HCT116 (cell line): ENCODE data around the gene STK40.

Experiments used
- YY1 ChIP-seq: IDR thresholded peaks from 2 replicates; pipeline ENCODE4 v1.6.1; 2011; ENCODE audit warnings: low read length, low read depth, moderate library complexity, mild to moderate bottlenecking; ENCODE audit not compliant: insufficient replicate concordance; ENCODE audit errors: extremely low read depth
- TF ChIP-seq, protein P1 (sequence below), 3 experiments: fragments of 200-600 bp in 1 of 3; sonication (generic) in 1 of 3; IDR thresholded peaks in 2 of 3; conservative IDR thresholded peaks in 1 of 3; 2 replicates each; pipeline ENCODE4 v1.5.1; 2012 to 2017; ENCODE audit warnings: low read depth in 2 of 3, low read length in 2 of 3, antibody characterized with exemption in 1 of 3, borderline replicate concordance in 1 of 3, control low read depth in 1 of 3, mild to moderate bottlenecking in 1 of 3, mixed read lengths in 1 of 3, mixed run types in 1 of 3, moderate library complexity in 1 of 3; ENCODE audit not compliant: insufficient read depth in 1 of 3

DNA sequence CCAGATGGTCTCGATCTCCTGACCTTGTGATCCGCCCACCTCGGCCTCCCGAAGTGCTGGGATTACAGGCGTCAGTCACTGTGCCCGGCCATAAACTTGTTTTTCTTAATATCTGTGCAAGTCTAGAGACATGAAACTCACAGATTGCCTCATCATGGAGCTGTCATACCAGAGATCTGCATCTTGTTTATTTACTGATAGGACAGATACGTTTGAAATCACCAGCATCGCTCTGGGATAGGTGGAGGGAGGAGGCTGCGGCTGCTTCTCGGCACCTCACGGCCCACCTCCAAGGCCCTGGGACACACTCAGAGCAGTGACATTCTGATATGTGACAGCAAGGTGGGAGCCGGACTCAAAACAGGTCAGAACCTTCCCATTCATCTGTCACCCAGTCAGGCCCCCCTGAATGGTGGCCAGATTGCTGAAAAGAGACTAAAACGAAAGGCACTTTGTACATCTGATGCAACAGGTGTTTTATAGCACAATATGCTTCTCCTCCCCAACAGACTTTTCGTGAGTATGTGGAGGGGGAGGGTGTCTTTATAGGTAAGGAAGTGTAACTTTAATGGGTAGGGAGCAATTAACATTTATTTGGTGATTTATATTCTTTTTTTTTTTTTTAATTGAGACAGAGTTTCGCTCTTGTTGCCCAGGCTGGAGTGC lies 30.1 kb upstream of the STK40 start:
- TF ChIP-seq, protein P1, sequence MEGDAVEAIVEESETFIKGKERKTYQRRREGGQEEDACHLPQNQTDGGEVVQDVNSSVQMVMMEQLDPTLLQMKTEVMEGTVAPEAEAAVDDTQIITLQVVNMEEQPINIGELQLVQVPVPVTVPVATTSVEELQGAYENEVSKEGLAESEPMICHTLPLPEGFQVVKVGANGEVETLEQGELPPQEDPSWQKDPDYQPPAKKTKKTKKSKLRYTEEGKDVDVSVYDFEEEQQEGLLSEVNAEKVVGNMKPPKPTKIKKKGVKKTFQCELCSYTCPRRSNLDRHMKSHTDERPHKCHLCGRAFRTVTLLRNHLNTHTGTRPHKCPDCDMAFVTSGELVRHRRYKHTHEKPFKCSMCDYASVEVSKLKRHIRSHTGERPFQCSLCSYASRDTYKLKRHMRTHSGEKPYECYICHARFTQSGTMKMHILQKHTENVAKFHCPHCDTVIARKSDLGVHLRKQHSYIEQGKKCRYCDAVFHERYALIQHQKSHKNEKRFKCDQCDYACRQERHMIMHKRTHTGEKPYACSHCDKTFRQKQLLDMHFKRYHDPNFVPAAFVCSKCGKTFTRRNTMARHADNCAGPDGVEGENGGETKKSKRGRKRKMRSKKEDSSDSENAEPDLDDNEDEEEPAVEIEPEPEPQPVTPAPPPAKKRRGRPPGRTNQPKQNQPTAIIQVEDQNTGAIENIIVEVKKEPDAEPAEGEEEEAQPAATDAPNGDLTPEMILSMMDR (IDR thresholded peaks at IDR 0.05 in 2 of 3, conservative IDR thresholded peaks at IDR 0.05 in 1 of 3; ENCODE audit: borderline replicate concordance in 1 of 3, insufficient read depth in 1 of 3, low read depth in 2 of 3, low read length in 2 of 3), result no peak
- no peak for TF ChIP-seq YY1
